Mammary epithelial cell (primary cell): ENCODE measurements around the gene PLB1.

Experiments
- CTCF ChIP-seq, 2 donors: IDR thresholded peaks in 1 of 2; conservative IDR thresholded peaks in 1 of 2; 2 replicates each; pipeline ENCODE4 v1.5.1; 2011 to 2012; ENCODE audit warnings: inconsistent platforms in 2 of 2, low read length in 2 of 2, mild to moderate bottlenecking in 2 of 2, control low read depth in 1 of 2, low read depth in 1 of 2; ENCODE audit not compliant: insufficient read depth in 1 of 2; ENCODE audit errors: extremely low read depth in 1 of 2
- EZH2 ChIP-seq: IDR thresholded peaks from 2 replicates; pipeline ENCODE4 v1.6.1; 2012; ENCODE audit warnings: low read length, inconsistent platforms, borderline replicate concordance

GRCh38 chr2:28463211-28463816 is 32.5 kb upstream of the PLB1 start:
- TF ChIP-seq CTCF (conservative IDR thresholded peaks at IDR 0.05 in 1 of 2, IDR thresholded peaks at IDR 0.05 in 1 of 2; ENCODE audit: extremely low read depth in 1 of 2, insufficient read depth in 1 of 2, low read depth in 1 of 2, low read length in 2 of 2) (no peak), EZH2 (no peak)
